Sigmoid colon (tissue), 7 donors: ENCODE measurements around the gene TEKT3. TPM values are rescaled to one million over a fixed set of nuclear protein-coding genes. Genes with fewer than 3 reads are reported as not detected.

Experiments used
- DNase-seq: peaks from one replicate; pipeline ENCODE4 v3.0.0-alpha.2; 2019
- H3K27ac ChIP-seq, 4 donors: fragments of 200-600 bp; sonication (generic); one replicate each; pipeline ENCODE4 v1.5.1; 2016 to 2019; ENCODE audit warnings: mild to moderate bottlenecking in 1 of 4
- H3K27me3 ChIP-seq, 3 donors: fragments of 200-600 bp; sonication (generic); one replicate each; pipeline ENCODE4 v1.5.1; 2019; ENCODE audit warnings: mild to moderate bottlenecking in 1 of 3
- H3K36me3 ChIP-seq, 4 donors: fragments of 200-600 bp; sonication (generic); one replicate each; pipeline ENCODE4 v1.5.1; 2016 to 2019
- H3K4me1 ChIP-seq, 4 donors: fragments of 200-600 bp; sonication (generic); one replicate each; pipeline ENCODE4 v1.5.1; 2017 to 2019
- H3K4me3 ChIP-seq, 4 donors: fragments of 200-600 bp; sonication (generic); one replicate each; pipeline ENCODE4 v1.5.1; 2017 to 2019; ENCODE audit warnings: mild to moderate bottlenecking in 2 of 4, moderate library complexity in 1 of 4
- H3K9me3 ChIP-seq, 4 donors: fragments of 200-600 bp in 3 of 4; sonication (generic) in 3 of 4; one replicate each; pipeline versions ENCODE4 v1.5.1 to v1.6.1; 2013 to 2019
- EP300 ChIP-seq, 4 donors: sonication (generic); formaldehyde crosslinking; IDR thresholded peaks; one replicate each; pipeline ENCODE4 v1.6.1; 2017; ENCODE audit warnings: antibody characterized with exemption in 4 of 4
- POLR2A ChIP-seq, 2 donors: fragments of 450-650 bp; IDR thresholded peaks; one replicate each; pipeline ENCODE4 v1.6.1; 2016; ENCODE audit warnings: antibody characterized with exemption in 2 of 2, mild to moderate bottlenecking in 2 of 2, moderate library complexity in 2 of 2
- POLR2AphosphoS5 ChIP-seq, 4 donors: sonication (generic); formaldehyde crosslinking; IDR thresholded peaks; one replicate each; pipeline ENCODE4 v1.6.1; 2017; ENCODE audit warnings: antibody characterized with exemption in 4 of 4
- WGBS, 2 donors: extraction: QIAGEN DNeasy Blood & Tissue Kit; methylation state at CpG; one replicate each; pipeline ENCODE4 v1.1.7; 2013; 5-methylcytosine and 5-hydroxymethylcytosine counted together
- intact Hi-C: fragments of 100-400 bp; cut with DNase I; formaldehyde crosslinking; loops from one replicate; pipeline ENCODE4 v1.15.1; 2023
- polyA plus RNA-seq, 3 donors: library from polyadenylated mRNA; stranded (reverse); fragments of 200-250 nt; gene quantifications; one replicate each; pipeline ENCODE4 v1.2.3, GENCODE V29; 2013
- total RNA-seq, 4 donors: library from RNA; depleted of rRNA; stranded (reverse); fragments of >200 nt; gene quantifications; one replicate each; pipeline ENCODE4 v1.1.0, GENCODE V29; 2016
- TF ChIP-seq, protein P1 (sequence below), 4 experiments: fragments of 450-650 bp in 3 of 4; fragments of 200-600 bp in 1 of 4; IDR thresholded peaks; one replicate each; pipeline ENCODE4 v1.5.1; 2016 to 2019; ENCODE audit warnings: antibody characterized with exemption in 4 of 4, mild to moderate bottlenecking in 3 of 4, moderate library complexity in 2 of 4
- donor health status: healthy with polysubstance abuse.
- donor health status: Bipolar disorder and iron deficiency.
- donor health status: healthy.

Gene TEKT3
- total and polyA plus RNA-seq, 7 donors: 0.26 to 1.8 TPM; not detected in 5

DNA sequence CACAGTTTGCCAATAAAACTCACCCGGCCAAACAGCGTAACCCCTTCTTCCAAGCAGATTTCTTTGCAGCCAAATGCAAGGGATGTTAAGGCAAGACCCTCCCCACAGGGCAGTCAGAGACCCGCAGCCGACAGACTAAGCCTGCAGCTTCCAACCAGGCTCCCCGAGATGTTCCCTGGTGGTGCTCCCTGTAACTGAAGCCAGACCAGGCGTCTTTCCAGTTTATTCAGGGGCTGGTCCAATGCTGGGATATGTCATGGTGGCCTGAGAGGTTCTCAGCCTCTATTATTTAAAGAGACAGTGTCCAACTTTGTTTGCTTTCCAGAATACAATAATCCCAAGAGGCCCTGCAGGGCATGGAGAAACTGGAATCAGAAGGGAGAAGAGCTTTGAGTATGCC, 76.3 kb downstream of the TEKT3 start, which contains the start of gene PMP22:
TSS of gene PMP22 (minus strand) at position 196 of the 400 bp plus-strand sequence. CDS start 4,599 bp downstream, outside the sequence.
- H3K9me3 ChIP-seq: no peaks in the 10 kb centered on the region
- intact Hi-C loops: loop anchor here (10.0 kb wide), 1 partner anchor 660 kb away; no protein-coding TSS in a partner anchor
- H3K27ac ChIP-seq: peak within 1 kb of the TSS; percentile 89 to 99 (median 94)
- H3K27me3 ChIP-seq: no peaks in the 10 kb centered on the region
- 30 to 60% methylated on average over 6 of the region's 6 CpGs for WGBS, 2 donors
- TF ChIP-seq, protein P1, sequence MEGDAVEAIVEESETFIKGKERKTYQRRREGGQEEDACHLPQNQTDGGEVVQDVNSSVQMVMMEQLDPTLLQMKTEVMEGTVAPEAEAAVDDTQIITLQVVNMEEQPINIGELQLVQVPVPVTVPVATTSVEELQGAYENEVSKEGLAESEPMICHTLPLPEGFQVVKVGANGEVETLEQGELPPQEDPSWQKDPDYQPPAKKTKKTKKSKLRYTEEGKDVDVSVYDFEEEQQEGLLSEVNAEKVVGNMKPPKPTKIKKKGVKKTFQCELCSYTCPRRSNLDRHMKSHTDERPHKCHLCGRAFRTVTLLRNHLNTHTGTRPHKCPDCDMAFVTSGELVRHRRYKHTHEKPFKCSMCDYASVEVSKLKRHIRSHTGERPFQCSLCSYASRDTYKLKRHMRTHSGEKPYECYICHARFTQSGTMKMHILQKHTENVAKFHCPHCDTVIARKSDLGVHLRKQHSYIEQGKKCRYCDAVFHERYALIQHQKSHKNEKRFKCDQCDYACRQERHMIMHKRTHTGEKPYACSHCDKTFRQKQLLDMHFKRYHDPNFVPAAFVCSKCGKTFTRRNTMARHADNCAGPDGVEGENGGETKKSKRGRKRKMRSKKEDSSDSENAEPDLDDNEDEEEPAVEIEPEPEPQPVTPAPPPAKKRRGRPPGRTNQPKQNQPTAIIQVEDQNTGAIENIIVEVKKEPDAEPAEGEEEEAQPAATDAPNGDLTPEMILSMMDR (IDR thresholded peaks at IDR 0.05): peak in 3 of 4 experiments; percentile 30 to 50 (median 41)
- TF ChIP-seq POLR2AphosphoS5 (IDR thresholded peaks at IDR 0.05): peak; percentile 58 to 89 (median 86)
- peak in 1 of 4 donors; percentile 3 for TF ChIP-seq EP300 (IDR thresholded peaks at IDR 0.05)
- peak; percentile 29 to 33 for TF ChIP-seq POLR2A (IDR thresholded peaks at IDR 0.05)
- H3K4me1 ChIP-seq: peaks cover 0 to 27% (median 14%) of the 10 kb centered on the region in 4 donors
- DNase-seq: peak; percentile 86
- no peaks in the 10 kb centered on the region for H3K36me3 ChIP-seq
- H3K4me3 ChIP-seq: peak within 1 kb of the TSS; percentile 26 to 90 (median 66)

DNA sequence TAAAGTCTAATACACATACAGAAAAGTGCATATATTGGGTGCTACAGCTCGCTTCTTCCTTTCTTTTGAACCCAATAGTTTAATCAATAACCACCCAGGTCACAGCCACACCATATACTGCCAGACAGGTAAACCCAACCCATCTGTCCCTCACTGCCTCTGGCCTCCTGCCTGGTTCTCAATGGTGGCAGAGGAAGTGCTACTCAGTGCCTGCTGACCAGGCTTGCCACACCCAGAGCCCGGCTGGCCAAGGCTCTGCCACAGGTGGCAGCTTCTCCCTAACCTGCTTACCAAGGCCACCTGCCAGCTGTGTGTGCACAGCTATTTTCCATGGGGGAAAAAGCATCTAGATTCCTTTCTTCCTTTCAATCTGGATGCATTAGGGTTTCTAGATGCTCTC, 76.9 kb downstream of the TEKT3 start:
- Histone ChIP-seq H3K4me1 (peaks cover 0 to 33% (median 20%) of the 10 kb centered on the region in 4 donors), H3K4me3 (peak overlapping the region; percentile 26 to 90 (median 66)), H3K27ac (peak overlapping the region; percentile 89 to 99 (median 94)), H3K27me3 (no peaks in the 10 kb centered on the region), H3K36me3 (peaks cover 0 to 4% (median under 1%) of the 10 kb centered on the region in 4 donors), H3K9me3 (no peaks in the 10 kb centered on the region)
- TF ChIP-seq EP300 (IDR thresholded peaks at IDR 0.05) (no peak), POLR2A (IDR thresholded peaks at IDR 0.05) (no peak), POLR2AphosphoS5 (IDR thresholded peaks at IDR 0.05) (peak in 1 of 4 donors; percentile 32)
- TF ChIP-seq, protein P1 (IDR thresholded peaks at IDR 0.05): no peak
- intact Hi-C loops: loop anchor here (5.0 to 10.0 kb wide), 2 partner anchors 148 to 660 kb away; no protein-coding TSS in a partner anchor
- DNase-seq: no peak
- 6 to 54% methylated on average over 2 of the region's 2 CpGs for WGBS, 2 donors

DNA sequence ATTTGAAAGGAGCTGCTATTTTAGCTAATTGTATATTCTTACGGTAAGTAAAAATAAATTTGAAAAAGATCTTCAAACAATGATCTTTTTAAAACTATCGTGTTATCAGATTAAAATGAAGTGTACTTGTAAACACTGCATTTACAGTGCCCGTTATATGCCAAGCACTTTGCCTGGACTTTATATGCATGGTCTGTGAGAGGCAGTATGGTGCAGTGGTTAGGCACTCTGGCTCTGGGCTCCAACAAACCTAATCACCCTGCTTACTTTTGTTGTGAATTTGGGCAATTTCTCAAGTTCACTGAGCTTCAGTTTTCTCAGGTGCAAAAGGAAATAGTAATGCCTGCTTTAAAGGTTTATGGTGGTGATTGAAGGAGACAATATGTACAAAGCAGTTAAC, 77.7 kb downstream of the TEKT3 start:
- WGBS, 2 donors: 8 to 46% methylated on average over 3 of the region's 3 CpGs
- no peak for DNase-seq
- TF ChIP-seq POLR2AphosphoS5 (IDR thresholded peaks at IDR 0.05) (no peak), POLR2A (IDR thresholded peaks at IDR 0.05) (no peak), EP300 (IDR thresholded peaks at IDR 0.05) (no peak)
- TF ChIP-seq, protein P1 (IDR thresholded peaks at IDR 0.05): no peak
- Histone ChIP-seq H3K27ac (peak overlapping the region; percentile 89 to 99 (median 94)), H3K4me1 (peaks cover 0 to 42% (median 28%) of the 10 kb centered on the region in 4 donors), H3K4me3 (peak overlapping the region; percentile 61 to 94 (median 80)), H3K9me3 (no peaks in the 10 kb centered on the region), H3K27me3 (no peaks in the 10 kb centered on the region), H3K36me3 (peaks cover 4 to 13% (median 8%) of the 10 kb centered on the region in 4 donors)
- intact Hi-C loops: loop anchor here (1.0 to 10.0 kb wide), 3 partner anchors 44 to 661 kb away; no protein-coding TSS in a partner anchor

DNA sequence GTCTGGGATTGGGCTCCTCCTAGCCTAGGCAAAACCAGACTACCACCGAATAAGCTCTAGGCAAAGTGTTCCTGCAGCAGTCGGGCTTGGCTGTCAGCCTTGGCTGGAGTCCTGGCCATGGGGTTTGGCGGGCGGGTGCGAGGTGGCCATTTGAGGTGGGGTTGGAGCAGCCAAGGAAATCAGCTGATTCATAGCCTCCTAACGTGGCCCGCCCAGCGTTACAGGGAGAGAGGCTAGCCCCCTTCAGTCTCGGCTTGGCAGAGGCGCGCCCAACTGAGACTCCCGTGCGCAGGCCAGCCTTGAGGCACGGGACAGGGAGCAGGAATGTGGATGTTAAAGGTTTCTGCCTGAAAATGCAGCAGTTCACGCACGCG, 78.2 kb downstream of the TEKT3 start:
- 2% methylated on average over 17 of the region's 17 CpGs for WGBS, 2 donors
- intact Hi-C loops: loop anchor here (1.0 to 10.0 kb wide), 3 partner anchors 44 to 662 kb away; no protein-coding TSS in a partner anchor
- Histone ChIP-seq H3K4me3 (peak overlapping the region; percentile 61 to 94 (median 80)), H3K27me3 (no peaks in the 10 kb centered on the region), H3K27ac (peak overlapping the region; percentile 89 to 99 (median 94)), H3K4me1 (peaks cover 0 to 47% (median 33%) of the 10 kb centered on the region in 4 donors), H3K36me3 (peaks cover 9 to 18% (median 13%) of the 10 kb centered on the region in 4 donors), H3K9me3 (no peaks in the 10 kb centered on the region)
- peak; percentile 98 for DNase-seq
- peak; percentile 85 to 95 (median 91) for TF ChIP-seq POLR2AphosphoS5 (IDR thresholded peaks at IDR 0.05)
- TF ChIP-seq, protein P1 (IDR thresholded peaks at IDR 0.05): no peak
- TF ChIP-seq POLR2A (IDR thresholded peaks at IDR 0.05): peak; percentile 25 to 40
- TF ChIP-seq EP300 (IDR thresholded peaks at IDR 0.05): peak; percentile 29 to 93 (median 57)
